SU-DHL-6 (cell line): ENCODE measurements around the gene TCAF1.

Experiments used
- CTCF ChIP-seq: fragments of 200-600 bp; sonication (generic); IDR thresholded peaks from one replicate; pipeline ENCODE4 v1.5.1; 2017; ENCODE audit warnings: antibody characterized with exemption, mild to moderate bottlenecking, low read length, moderate library complexity; ENCODE audit not compliant: insufficient read depth, poor library complexity, severe bottlenecking
- EZH2phosphoT487 ChIP-seq: fragments of 200-600 bp; sonication (generic), shearing (Covaris generic); conservative IDR thresholded peaks from 2 replicates; pipeline ENCODE4 v1.6.1; 2018; ENCODE audit warnings: mild to moderate bottlenecking, antibody characterized with exemption, low read length, moderate library complexity, mixed read lengths

DNA sequence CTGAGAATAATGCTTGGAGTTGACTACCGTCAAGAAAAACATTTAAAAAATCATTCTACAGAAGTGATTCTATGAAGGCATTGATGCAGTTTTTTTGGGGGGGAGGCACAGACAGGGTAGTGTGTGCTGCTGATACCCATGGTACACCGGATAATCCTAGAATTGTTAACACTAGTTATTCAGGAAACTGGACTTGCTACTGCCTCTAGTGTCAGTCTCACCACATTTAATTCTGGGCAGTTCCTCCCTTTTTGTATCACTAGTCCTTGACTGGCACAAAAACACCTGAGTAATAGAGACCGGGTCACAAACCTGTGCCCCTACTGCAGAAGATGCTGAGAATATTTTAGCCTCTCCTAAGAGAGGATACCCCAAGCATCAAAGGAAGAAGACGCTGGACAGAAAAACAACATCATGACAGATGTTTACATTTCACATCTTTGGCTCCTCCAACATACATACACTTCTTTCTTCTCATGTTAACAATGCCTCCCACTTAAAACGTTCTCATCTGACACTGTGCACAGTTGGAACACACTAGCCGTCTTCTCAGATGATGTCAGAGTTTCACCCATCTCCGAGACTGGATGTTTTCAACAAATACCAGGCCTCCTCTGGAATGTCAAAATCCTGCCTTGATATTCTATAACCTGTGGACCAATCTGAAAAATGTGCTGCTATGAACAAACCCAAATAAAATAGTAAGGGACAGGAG, 13.1 kb upstream of the TCAF1 start:
- TF ChIP-seq CTCF (no peak), EZH2phosphoT487 (no peak)
